ENCODE results near the gene CDKN2A.

Gene CDKN2A

GRCh38 chr9:21945606-21946005, 48.6 kb downstream of the CDKN2A start:
- H3K9me3 ChIP-seq (ENCODE audit: control insufficient read depth, insufficient read depth, low read length) = no peaks in the 10 kb centered on the region
- H3K9me2 ChIP-seq (replicated peaks; ENCODE audit: control insufficient read depth, low read length) = no peaks in the 10 kb centered on the region
- no peak overlapping the region for H3K27ac ChIP-seq (ENCODE audit: low read depth, low read length)
- TF ChIP-seq, protein P1, sequence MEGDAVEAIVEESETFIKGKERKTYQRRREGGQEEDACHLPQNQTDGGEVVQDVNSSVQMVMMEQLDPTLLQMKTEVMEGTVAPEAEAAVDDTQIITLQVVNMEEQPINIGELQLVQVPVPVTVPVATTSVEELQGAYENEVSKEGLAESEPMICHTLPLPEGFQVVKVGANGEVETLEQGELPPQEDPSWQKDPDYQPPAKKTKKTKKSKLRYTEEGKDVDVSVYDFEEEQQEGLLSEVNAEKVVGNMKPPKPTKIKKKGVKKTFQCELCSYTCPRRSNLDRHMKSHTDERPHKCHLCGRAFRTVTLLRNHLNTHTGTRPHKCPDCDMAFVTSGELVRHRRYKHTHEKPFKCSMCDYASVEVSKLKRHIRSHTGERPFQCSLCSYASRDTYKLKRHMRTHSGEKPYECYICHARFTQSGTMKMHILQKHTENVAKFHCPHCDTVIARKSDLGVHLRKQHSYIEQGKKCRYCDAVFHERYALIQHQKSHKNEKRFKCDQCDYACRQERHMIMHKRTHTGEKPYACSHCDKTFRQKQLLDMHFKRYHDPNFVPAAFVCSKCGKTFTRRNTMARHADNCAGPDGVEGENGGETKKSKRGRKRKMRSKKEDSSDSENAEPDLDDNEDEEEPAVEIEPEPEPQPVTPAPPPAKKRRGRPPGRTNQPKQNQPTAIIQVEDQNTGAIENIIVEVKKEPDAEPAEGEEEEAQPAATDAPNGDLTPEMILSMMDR (IDR thresholded peaks at IDR 0.05; ENCODE audit: low read depth, low read length, poor library complexity, severe bottlenecking) = no peak
- TF ChIP-seq EZH2phosphoT487 (IDR thresholded peaks at IDR 0.05; ENCODE audit: borderline replicate concordance, low read length) = no peak
- H3F3A ChIP-seq (ENCODE audit: control insufficient read depth, insufficient read depth) = no peaks in the 10 kb centered on the region
- H3K36me3 ChIP-seq (ENCODE audit: control insufficient read depth, low read length) = no peaks in the 10 kb centered on the region
- no peak overlapping the region for H3K4me3 ChIP-seq (ENCODE audit: low read length)
- H3K4me2 ChIP-seq (ENCODE audit: low read length) = no peak overlapping the region
- no peaks in the 10 kb centered on the region for H3K27me3 ChIP-seq (ENCODE audit: control insufficient read depth, low read length)
- H3K79me2 ChIP-seq (ENCODE audit: control insufficient read depth, low read length) = no peaks in the 10 kb centered on the region
- no peaks in the 10 kb centered on the region for H3K4me1 ChIP-seq (ENCODE audit: control insufficient read depth, low read length)
- no peaks in the 10 kb centered on the region for H4K20me1 ChIP-seq (ENCODE audit: control insufficient read depth, insufficient read depth, low read depth, low read length)

DNA sequence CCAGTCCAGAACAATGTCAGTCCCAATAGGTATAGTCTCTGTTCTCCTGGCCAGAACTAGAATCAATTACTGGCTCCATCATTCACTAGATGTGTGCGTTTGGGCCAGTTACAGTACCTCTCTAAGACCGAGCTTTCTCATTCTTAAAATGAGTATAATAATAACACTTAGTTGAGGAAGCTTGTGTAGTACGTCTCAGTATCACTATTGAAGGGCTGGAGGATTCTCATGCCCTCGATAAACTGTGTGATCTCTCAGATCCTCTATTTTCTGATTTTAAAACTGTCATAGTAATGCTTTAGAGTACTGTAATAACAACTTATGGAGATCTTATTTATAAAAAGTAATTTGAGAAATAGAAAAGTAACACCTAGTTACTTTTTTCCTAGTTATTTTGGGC, 50.7 kb downstream of the CDKN2A start:
- Histone ChIP-seq H3K79me2 (ENCODE audit: control insufficient read depth, low read length) (no peaks in the 10 kb centered on the region), H3K9me2 (replicated peaks; ENCODE audit: control insufficient read depth, low read length) (no peaks in the 10 kb centered on the region), H3K4me1 (ENCODE audit: control insufficient read depth, low read length) (no peaks in the 10 kb centered on the region), H3K4me2 (ENCODE audit: low read length) (no peak overlapping the region), H3K4me3 (ENCODE audit: low read length) (no peak overlapping the region), H3F3A (ENCODE audit: control insufficient read depth, insufficient read depth) (no peaks in the 10 kb centered on the region), H3K9me3 (ENCODE audit: control insufficient read depth, insufficient read depth, low read length) (no peaks in the 10 kb centered on the region), H3K27ac (ENCODE audit: low read depth, low read length) (no peak overlapping the region), H4K20me1 (ENCODE audit: control insufficient read depth, insufficient read depth, low read depth, low read length) (no peaks in the 10 kb centered on the region), H3K36me3 (ENCODE audit: control insufficient read depth, low read length) (no peaks in the 10 kb centered on the region), H3K27me3 (ENCODE audit: control insufficient read depth, low read length) (no peaks in the 10 kb centered on the region)
- TF ChIP-seq, protein P1 (IDR thresholded peaks at IDR 0.05; ENCODE audit: low read depth, low read length, poor library complexity, severe bottlenecking) = no peak

- Histone ChIP-seq H3K27me3 (ENCODE audit: control insufficient read depth, low read length) (no peaks in the 10 kb centered on the region), H3K36me3 (ENCODE audit: control insufficient read depth, low read length) (no peaks in the 10 kb centered on the region), H3K9me3 (ENCODE audit: control insufficient read depth, insufficient read depth, low read length) (no peaks in the 10 kb centered on the region), H3F3A (ENCODE audit: control insufficient read depth, insufficient read depth) (no peaks in the 10 kb centered on the region), H3K4me1 (ENCODE audit: control insufficient read depth, low read length) (no peaks in the 10 kb centered on the region), H3K4me2 (ENCODE audit: low read length) (no peak overlapping the region), H4K20me1 (ENCODE audit: control insufficient read depth, insufficient read depth, low read depth, low read length) (no peaks in the 10 kb centered on the region), H3K4me3 (ENCODE audit: low read length) (no peak overlapping the region), H3K79me2 (ENCODE audit: control insufficient read depth, low read length) (no peaks in the 10 kb centered on the region), H3K9me2 (replicated peaks; ENCODE audit: control insufficient read depth, low read length) (no peaks in the 10 kb centered on the region), H3K27ac (ENCODE audit: low read depth, low read length) (no peak overlapping the region)
- TF ChIP-seq EZH2phosphoT487 (IDR thresholded peaks at IDR 0.05; ENCODE audit: borderline replicate concordance, low read length) = no peak
- TF ChIP-seq, protein P1 (IDR thresholded peaks at IDR 0.05; ENCODE audit: low read depth, low read length, poor library complexity, severe bottlenecking) = no peak
Observed at GRCh38 chr9:21941337-21941995, 52.7 kb downstream of the CDKN2A start.

Measured in DOHH2 (cell line).